NB4 (cell line): ENCODE results near the gene PSAPL1.

Experiments used
- CTCF ChIP-seq: IDR thresholded peaks from one replicate; pipeline ENCODE4 v1.5.1; 2012; ENCODE audit warnings: low read depth, low read length
- MYC ChIP-seq: IDR thresholded peaks from 2 replicates; pipeline ENCODE4 v1.6.1; 2011; ENCODE audit warnings: low read depth, low read length
- POLR2A ChIP-seq: IDR thresholded peaks from 2 replicates; pipeline ENCODE4 v1.6.1; 2011; ENCODE audit warnings: mild to moderate bottlenecking; ENCODE audit not compliant: insufficient read length; ENCODE audit errors: extremely low read depth

- TF ChIP-seq CTCF (no peak), POLR2A (no peak), MYC (no peak)
Measured at GRCh38 chr4:7462509-7462971, 27.8 kb upstream of the PSAPL1 start.
